H1 (cell line): ENCODE results near the gene ARHGEF26. TPM values are rescaled to one million over a fixed set of nuclear protein-coding genes. Genes with fewer than 3 reads are reported as not detected.
"Not testable (repeated sequence)": the region's sequence is repeated elsewhere in the genome, so short reads cannot be mapped to it uniquely, and the experiment has no call there.

ENCODE experiments used
- CTCF ChIA-PET: fragments of 300-600 bp; sonication (Branson Sonifier 250); formaldehyde crosslinking; loops from one replicate; lab custom pipeline; 2021; ENCODE audit not compliant: partially characterized antibody; lab: Charles Lee
- POLR2A ChIA-PET: fragments of 300-600 bp; sonication (Branson Sonifier 250); formaldehyde crosslinking; loops from one replicate; lab custom pipeline; 2021; ENCODE audit warnings: inconsistent platforms; ENCODE audit not compliant: partially characterized antibody; lab: Charles Lee
- DNase-seq, 2 experiments: peaks; one replicate each; pipeline versions ENCODE4 v3.0.0 to v3.0.0-alpha.2; 2010 to 2022; ENCODE audit warnings: low spot score in 2 of 2, low read depth in 1 of 2, mixed read lengths in 1 of 2
- FAIRE-seq: peaks from 2 replicates; lab custom pipeline; 2011; peaks lifted over from hg19 to GRCh38; lab: Jason Lieb, UNC
- H2AFZ ChIP-seq: 2 replicates; pipeline ENCODE4 v1.8.1; 2012; ENCODE audit warnings: low read length, inconsistent platforms
- H2AK5ac ChIP-seq: 2 replicates; pipeline ENCODE4 v1.6.1; 2013; ENCODE audit warnings: low read depth, low read length
- H2BK120ac ChIP-seq: replicated peaks from 2 replicates; pipeline ENCODE3; 2013; ENCODE audit warnings: low read depth, low read length, inconsistent platforms
- H2BK12ac ChIP-seq: 2 replicates; pipeline ENCODE4 v1.6.1; 2013; ENCODE audit warnings: low read depth, low read length
- H2BK15ac ChIP-seq: 2 replicates; pipeline ENCODE4 v1.6.1; 2013; ENCODE audit warnings: low read length
- H2BK20ac ChIP-seq: 2 replicates; pipeline ENCODE4 v1.6.1; 2013; ENCODE audit warnings: low read length
- H2BK5ac ChIP-seq: 2 replicates; pipeline ENCODE4 v1.6.1; 2013; ENCODE audit warnings: low read depth, low read length
- H3K14ac ChIP-seq: 2 replicates; pipeline ENCODE4 v1.6.1; 2013; ENCODE audit warnings: inconsistent platforms; ENCODE audit not compliant: insufficient read length
- H3K18ac ChIP-seq: 2 replicates; pipeline ENCODE4 v1.6.1; 2013; ENCODE audit warnings: low read length; ENCODE audit errors: extremely low read depth
- H3K23ac ChIP-seq: 2 replicates; pipeline ENCODE4 v1.6.1; 2013; ENCODE audit warnings: inconsistent platforms; ENCODE audit not compliant: insufficient read length
- H3K23me2 ChIP-seq: 2 replicates; pipeline ENCODE4 v1.6.1; 2013; ENCODE audit warnings: low read depth, low read length
- H3K27ac ChIP-seq: 2 replicates; pipeline ENCODE4 v1.6.1; 2011; ENCODE audit warnings: low read depth, low read length, inconsistent platforms
- H3K27me3 ChIP-seq, 4 experiments: replicated peaks in 1 of 4; 1 replicate in 1 of 4; 2 replicates in 3 of 4; pipeline versions ENCODE4 v1.6.1 to v1.8.1; 2011 to 2013; ENCODE audit warnings: low read length in 3 of 4, mild to moderate bottlenecking in 3 of 4, inconsistent platforms in 2 of 4, mixed read lengths in 2 of 4, moderate library complexity in 1 of 4; ENCODE audit not compliant: control insufficient read depth in 3 of 4, insufficient read depth in 3 of 4; ENCODE audit errors: extremely low read depth in 1 of 4
- H3K36me3 ChIP-seq, 4 experiments: 2 replicates each; pipeline versions ENCODE4 v1.6.1 to v1.8.1; 2011 to 2013; ENCODE audit warnings: mild to moderate bottlenecking in 4 of 4, low read length in 3 of 4, moderate library complexity in 2 of 4, control low read depth in 1 of 4, inconsistent platforms in 1 of 4; ENCODE audit not compliant: insufficient read depth in 4 of 4, control insufficient read depth in 2 of 4
- H3K4ac ChIP-seq: replicated peaks from 2 replicates; pipeline ENCODE3; 2013; ENCODE audit warnings: low read length, low read depth, mixed read lengths, inconsistent platforms; ENCODE audit not compliant: insufficient read length
- H3K4me1 ChIP-seq, 4 experiments: replicated peaks in 1 of 4; 1 replicate in 1 of 4; 2 replicates in 3 of 4; pipeline versions ENCODE4 v1.6.1 to v1.8.1; 2011 to 2013; ENCODE audit warnings: low read length in 3 of 4, inconsistent platforms in 2 of 4, mixed read lengths in 1 of 4; ENCODE audit not compliant: insufficient read depth in 4 of 4, control insufficient read depth in 3 of 4
- H3K4me2 ChIP-seq, 2 experiments: 2 replicates each; pipeline versions ENCODE4 v1.6.1 to v1.8.1; 2011 to 2013; ENCODE audit warnings: low read depth in 2 of 2, low read length in 2 of 2, control low read depth in 1 of 2, inconsistent platforms in 1 of 2, mild to moderate bottlenecking in 1 of 2; ENCODE audit not compliant: insufficient read depth in 1 of 2
- H3K4me3 ChIP-seq, 4 experiments: fragments of 200-600, 300-600 bp in 1 of 4; sonication (generic), shearing (Covaris generic), sonication (Bioruptor Twin) in 1 of 4; 2 replicates each; pipeline versions ENCODE4 v1.5.1 to v1.8.1; 2011 to 2016; ENCODE audit warnings: low read length in 4 of 4, low read depth in 3 of 4, control low read depth in 2 of 4, inconsistent platforms in 2 of 4, mild to moderate bottlenecking in 2 of 4, mixed read lengths in 1 of 4, moderate library complexity in 1 of 4; ENCODE audit not compliant: insufficient read depth in 2 of 4; ENCODE audit errors: extremely low read depth in 1 of 4
- H3K56ac ChIP-seq: replicated peaks from 2 replicates; pipeline ENCODE3; 2013; ENCODE audit warnings: low read depth, mild to moderate bottlenecking, mixed read lengths, low read length, inconsistent platforms; ENCODE audit not compliant: insufficient read length
- H3K79me1 ChIP-seq: 2 replicates; pipeline ENCODE4 v1.6.1; 2013; ENCODE audit warnings: low read depth, low read length, control low read depth
- H3K79me2 ChIP-seq, 2 experiments: 2 replicates each; pipeline versions ENCODE4 v1.6.1 to v1.8.1; 2012 to 2013; ENCODE audit warnings: low read length in 2 of 2, mild to moderate bottlenecking in 2 of 2, inconsistent platforms in 1 of 2; ENCODE audit not compliant: insufficient read depth in 2 of 2, control insufficient read depth in 1 of 2
- H3K9ac ChIP-seq, 4 experiments: replicated peaks in 1 of 4; 1 replicate in 1 of 4; 2 replicates in 3 of 4; pipeline versions ENCODE4 v1.6.1 to v1.8.1; 2011 to 2013; ENCODE audit warnings: low read depth in 3 of 4, low read length in 3 of 4, control low read depth in 2 of 4, mild to moderate bottlenecking in 2 of 4, moderate library complexity in 2 of 4, inconsistent platforms in 1 of 4; ENCODE audit errors: extremely low read depth in 1 of 4
- H3K9me3 ChIP-seq, 2 experiments: 2 replicates each; pipeline versions ENCODE4 v1.6.1 to v1.8.1; 2012 to 2013; ENCODE audit warnings: mild to moderate bottlenecking in 2 of 2, moderate library complexity in 2 of 2, control low read depth in 1 of 2, inconsistent platforms in 1 of 2, low read depth in 1 of 2, low read length in 1 of 2, mixed read lengths in 1 of 2; ENCODE audit not compliant: insufficient read depth in 2 of 2
- H4K20me1 ChIP-seq, 2 experiments: replicated peaks in 1 of 2; 2 replicates each; pipeline versions ENCODE3 to v1.8.1; 2011 to 2013; ENCODE audit warnings: inconsistent platforms in 2 of 2, low read length in 2 of 2, mild to moderate bottlenecking in 1 of 2; ENCODE audit not compliant: insufficient read depth in 2 of 2, control insufficient read depth in 1 of 2
- H4K5ac ChIP-seq: 2 replicates; pipeline ENCODE4 v1.6.1; 2013; ENCODE audit warnings: low read length, low read depth, mixed read lengths, inconsistent platforms; ENCODE audit not compliant: insufficient read length
- H4K8ac ChIP-seq: 2 replicates; pipeline ENCODE4 v1.8.0; 2013; ENCODE audit warnings: mild to moderate bottlenecking, moderate library complexity, low read length, inconsistent platforms; ENCODE audit not compliant: insufficient read depth; ENCODE audit errors: extremely low read depth
- H4K91ac ChIP-seq: replicated peaks from 2 replicates; pipeline ENCODE3; 2013; ENCODE audit warnings: low read length, mixed read lengths, inconsistent platforms; ENCODE audit not compliant: insufficient read length
- WGBS, 2 experiments: shearing (Covaris generic) in 1 of 2; methylation state at CpG; one replicate each; pipeline versions ENCODE4 v1.1.6 to v1.1.7; 2013 to 2015; ENCODE audit warnings: low lambda C conversion rate in 2 of 2, mixed read lengths in 2 of 2, inconsistent platforms in 1 of 2, low coverage in 1 of 2, missing lambda C conversion rate in 1 of 2; ENCODE audit not compliant: insufficient replicate concordance in 2 of 2, insufficient coverage in 1 of 2, insufficient read length in 1 of 2; ENCODE audit errors: extremely low coverage in 1 of 2, missing lambda C conversion rate in 1 of 2; 5-methylcytosine and 5-hydroxymethylcytosine counted together
- polyA plus RNA-seq, 7 experiments: library from polyadenylated mRNA; depleted of rRNA in 3 of 7; stranded (reverse) in 5 of 7; unstranded in 2 of 7; fragments of >200 nt in 5 of 7; fragments of 200-250 nt in 2 of 7; gene quantifications; 1 replicate in 5 of 7; 2 replicates in 1 of 7; 4 replicates in 1 of 7; pipeline versions ENCODE4 v1.2.1 to v1.2.3, GENCODE V29; 2011 to 2013; ENCODE audit warnings: missing spikeins in 2 of 7, mixed read lengths in 2 of 7
- total RNA-seq: library from RNA; stranded (reverse); fragmentation: NEBNext Ultra II Directional; extraction: Animal tissue kit (Norgen Biotek cat#: 25700); gene quantifications from 2 replicates; pipeline ENCODE4 v1.2.1, GENCODE V29; 2021

Gene ARHGEF26
- total and polyA plus RNA-seq, 2 of the 8 experiments (the other 6 are each of a cell fraction or from before 2014, with no cell fraction given), result 3.1 to 15.6 TPM

DNA sequence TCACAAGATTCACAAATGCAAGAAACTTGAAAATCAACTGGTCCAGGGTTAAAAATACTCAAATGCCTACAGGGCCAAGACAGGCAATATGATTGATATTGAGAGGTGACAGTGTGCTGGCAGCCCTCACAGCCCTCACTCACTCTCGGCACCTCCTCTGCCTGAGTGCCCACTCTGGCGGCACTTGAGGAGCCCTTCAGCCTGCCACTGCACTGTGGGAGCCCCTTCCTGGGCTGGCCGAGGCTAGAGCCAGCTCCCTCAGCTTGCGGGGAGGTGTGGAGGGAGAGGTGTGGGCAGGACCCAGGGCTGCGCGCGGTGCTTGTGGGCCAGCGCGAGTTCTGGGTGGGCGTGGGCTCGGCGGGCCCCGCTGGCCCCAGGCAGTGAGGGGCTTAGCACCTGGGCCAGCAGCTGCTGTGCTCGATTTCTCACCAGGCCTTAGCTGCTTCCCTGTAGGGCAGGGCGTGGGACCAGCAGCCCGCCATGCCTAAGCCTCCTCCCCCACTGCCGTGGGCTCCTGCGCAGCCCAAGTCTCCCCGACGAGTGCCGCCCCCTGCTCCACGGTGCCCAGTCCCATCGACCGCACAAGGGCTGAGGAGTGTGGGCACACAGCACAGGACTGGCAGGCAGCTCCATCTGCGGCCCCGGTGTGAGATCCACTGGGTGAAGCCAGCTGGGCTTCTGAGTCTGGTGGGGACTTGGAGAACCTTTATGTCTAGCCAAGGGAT is 33.3 kb upstream of the ARHGEF26 start:
- H2BK12ac ChIP-seq, FAIRE-seq, H3K23me2 ChIP-seq, H3K14ac ChIP-seq, H3K18ac ChIP-seq, H3K4me3 ChIP-seq, H3K36me3 ChIP-seq, H3K27me3 ChIP-seq, H2BK15ac ChIP-seq, H2BK5ac ChIP-seq, H2AK5ac ChIP-seq, H4K91ac ChIP-seq, H3K79me1 ChIP-seq, H2BK20ac ChIP-seq, H3K4me1 ChIP-seq, H3K4ac ChIP-seq, H2AFZ ChIP-seq, H4K8ac ChIP-seq, H3K79me2 ChIP-seq, DNase-seq, H3K4me2 ChIP-seq, H4K20me1 ChIP-seq, H3K56ac ChIP-seq, H3K23ac ChIP-seq, H2BK120ac ChIP-seq, H3K9ac ChIP-seq, H4K5ac ChIP-seq, POLR2A ChIA-PET, H3K9me3 ChIP-seq, H3K27ac ChIP-seq: not testable (repeated sequence)
- CTCF ChIA-PET, result interaction anchor here (0.6 to 1.3 kb wide), 3 partner anchors 57 to 708 kb away, joined by 3 read pairs; no protein-coding TSS in a partner anchor
- WGBS, 2 experiments, result 91% methylated on average over 20 of the region's 26 CpGs; no CpG with 5 or more reads in 1 of the 2 experiments
